Mesendoderm (in vitro differentiated cells): ENCODE results near the gene ARMC12.

ENCODE experiments used
- DNase-seq: peaks from one replicate; pipeline ENCODE4 v3.0.0; 2013
- H2AK5ac ChIP-seq: 2 replicates; pipeline ENCODE4 v1.6.1; 2013; ENCODE audit warnings: low read length, inconsistent platforms
- H2BK120ac ChIP-seq: 2 replicates; pipeline ENCODE4 v1.6.1; 2013; ENCODE audit warnings: low read depth, mild to moderate bottlenecking, low read length, moderate library complexity, mixed read lengths
- H2BK15ac ChIP-seq: replicated peaks from 2 replicates; pipeline ENCODE4 v1.6.1; 2013; ENCODE audit warnings: low read depth, mild to moderate bottlenecking, moderate library complexity
- H2BK5ac ChIP-seq: 2 replicates; pipeline ENCODE4 v1.6.1; 2013; ENCODE audit warnings: low read length, inconsistent platforms
- H3K18ac ChIP-seq: 2 replicates; pipeline ENCODE4 v1.6.1; 2013; ENCODE audit warnings: mild to moderate bottlenecking, low read length, mixed read lengths
- H3K23ac ChIP-seq: one replicate; pipeline ENCODE4 v1.6.1; 2013; ENCODE audit warnings: low read length
- H3K27ac ChIP-seq: 2 replicates; pipeline ENCODE4 v1.5.1; 2013; ENCODE audit warnings: low read depth, mild to moderate bottlenecking, inconsistent platforms, low read length, moderate library complexity
- H3K27me3 ChIP-seq: 2 replicates; pipeline ENCODE4 v1.6.1; 2013; ENCODE audit warnings: low read length, control low read depth, mild to moderate bottlenecking, inconsistent platforms; ENCODE audit not compliant: insufficient read depth, poor library complexity
- H3K36me3 ChIP-seq: 2 replicates; pipeline ENCODE4 v1.6.1; 2013; ENCODE audit warnings: low read length, inconsistent platforms; ENCODE audit not compliant: control insufficient read depth, insufficient read depth
- H3K4ac ChIP-seq: one replicate; pipeline ENCODE4 v1.6.1; 2013; ENCODE audit warnings: low read depth, mild to moderate bottlenecking, low read length, moderate library complexity
- H3K4me1 ChIP-seq: 2 replicates; pipeline ENCODE4 v1.6.1; 2013; ENCODE audit warnings: low read depth, low read length, inconsistent platforms; ENCODE audit not compliant: control insufficient read depth
- H3K4me2 ChIP-seq: 2 replicates; pipeline ENCODE4 v1.6.1; 2013; ENCODE audit warnings: low read length
- H3K4me3 ChIP-seq: 2 replicates; pipeline ENCODE4 v1.5.1; 2013; ENCODE audit warnings: mild to moderate bottlenecking, low read length
- H3K56ac ChIP-seq: one replicate; pipeline ENCODE4 v1.6.1; 2013; ENCODE audit warnings: low read length
- H3K79me1 ChIP-seq: 2 replicates; pipeline ENCODE4 v1.6.1; 2013; ENCODE audit warnings: low read length, inconsistent platforms
- H3K79me2 ChIP-seq: 2 replicates; pipeline ENCODE4 v1.6.1; 2013; ENCODE audit warnings: mild to moderate bottlenecking, low read length; ENCODE audit not compliant: control insufficient read depth, insufficient read depth
- H3K9ac ChIP-seq: 2 replicates; pipeline ENCODE4 v1.6.1; 2013; ENCODE audit warnings: low read length, inconsistent platforms
- H4K5ac ChIP-seq: one replicate; pipeline ENCODE4 v1.6.1; 2013; ENCODE audit warnings: low read length
- H4K8ac ChIP-seq: one replicate; pipeline ENCODE4 v1.6.1; 2013; ENCODE audit warnings: low read depth, mild to moderate bottlenecking, control low read depth, low read length, moderate library complexity
- WGBS: extraction: QIAGEN DNeasy Blood & Tissue Kit; methylation state at CpG from one replicate; pipeline ENCODE4 v1.1.7; 2013; ENCODE audit warnings: low lambda C conversion rate, missing lambda C conversion rate; ENCODE audit not compliant: insufficient coverage; ENCODE audit errors: extremely low coverage; 5-methylcytosine and 5-hydroxymethylcytosine counted together

ARMC12 gene

DNA sequence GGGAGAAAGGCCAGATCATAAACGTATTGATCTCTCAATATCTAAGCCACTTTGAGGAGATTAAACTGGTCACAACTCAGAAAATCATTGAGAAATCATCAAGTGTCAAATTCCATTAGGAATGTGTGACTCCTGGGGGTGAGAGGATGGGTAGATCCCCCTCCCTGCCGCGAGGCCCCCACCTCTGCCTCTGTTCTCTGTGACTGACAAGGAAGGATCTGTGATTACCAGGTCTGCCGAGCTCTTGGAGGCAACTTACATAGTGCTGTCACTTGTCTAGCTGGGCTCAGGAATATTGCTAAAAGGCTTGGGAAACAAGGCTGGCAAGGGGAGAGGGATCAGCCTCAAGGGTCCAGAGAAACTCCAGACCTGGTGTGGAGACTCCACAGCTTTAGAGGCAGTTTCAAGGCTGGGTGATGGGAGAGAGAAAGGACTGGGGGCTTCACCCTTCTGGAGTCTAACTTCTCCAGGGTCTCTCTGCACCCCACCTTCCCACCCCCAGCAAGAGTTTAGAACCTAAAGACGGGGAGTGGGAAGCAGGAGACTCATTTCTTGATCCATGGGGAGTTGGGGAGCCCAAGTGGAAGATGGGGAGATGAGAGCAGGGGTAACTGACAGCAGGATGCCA lies 11.6 kb upstream of the ARMC12 start:
- peak; percentile 49 for DNase-seq
- Histone ChIP-seq H3K4me3 (no peak overlapping the region), H3K27me3 (no peaks in the 10 kb centered on the region), H3K56ac (no peak overlapping the region), H3K27ac (no peak overlapping the region), H3K23ac (no peak overlapping the region), H2BK120ac (no peak overlapping the region), H2AK5ac (no peak overlapping the region), H3K9ac (no peak overlapping the region), H3K4ac (no peak overlapping the region), H3K4me1 (peaks cover 17% of the 10 kb centered on the region), H3K36me3 (no peaks in the 10 kb centered on the region), H4K8ac (no peak overlapping the region), H3K79me1 (no peaks in the 10 kb centered on the region), H3K18ac (no peak overlapping the region), H2BK5ac (no peak overlapping the region), H4K5ac (no peak overlapping the region), H3K79me2 (no peaks in the 10 kb centered on the region), H3K4me2 (no peak overlapping the region), H2BK15ac (no peak overlapping the region)
- WGBS = no CpG with 5 or more reads among the region's 5 CpGs

DNA sequence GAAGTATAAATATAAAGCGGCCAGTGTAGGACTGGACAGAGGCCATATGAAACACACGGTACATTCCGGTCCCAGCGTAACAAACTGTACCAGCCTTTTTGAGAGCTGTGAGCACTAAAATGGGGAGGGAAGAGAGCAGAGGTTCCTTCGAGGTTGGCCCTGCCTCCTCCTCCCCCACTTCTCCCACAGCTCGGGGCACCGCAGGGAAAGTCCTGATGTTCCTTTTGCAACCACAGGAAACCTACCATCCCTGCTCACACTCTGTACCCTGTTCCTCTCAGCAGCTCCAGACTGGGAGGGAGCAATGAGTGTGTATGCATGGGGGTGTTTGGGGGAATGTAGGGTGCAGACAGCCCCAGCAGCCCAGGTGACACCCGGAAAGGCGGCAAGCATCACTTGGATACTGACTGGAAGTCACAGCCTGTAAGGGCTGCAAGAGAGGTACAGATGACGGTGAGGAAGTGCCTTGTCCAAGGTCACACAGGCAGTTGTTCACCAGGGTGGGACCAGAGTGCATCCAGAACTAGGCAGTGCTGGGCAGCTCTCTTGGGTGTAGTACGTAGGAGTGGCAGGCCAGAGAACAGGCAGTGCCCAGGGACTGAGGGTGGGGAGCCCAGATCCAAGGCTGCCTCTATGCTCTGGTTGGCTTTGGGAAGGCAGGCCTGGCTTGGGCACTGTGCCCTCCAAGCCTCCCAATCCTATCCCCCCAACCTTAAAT lies 11.0 kb upstream of the ARMC12 start:
- Histone ChIP-seq H2AK5ac (peak overlapping the region; percentile 46), H3K27me3 (no peaks in the 10 kb centered on the region), H3K36me3 (no peaks in the 10 kb centered on the region), H3K56ac (peak overlapping the region; percentile 30), H2BK5ac (no peak overlapping the region), H3K9ac (peak overlapping the region; percentile 6), H3K79me1 (no peaks in the 10 kb centered on the region), H2BK120ac (no peak overlapping the region), H3K4me3 (no peak overlapping the region), H3K4me1 (peaks cover 14% of the 10 kb centered on the region), H3K4me2 (no peak overlapping the region), H4K8ac (no peak overlapping the region), H3K4ac (no peak overlapping the region), H3K27ac (no peak overlapping the region), H4K5ac (no peak overlapping the region), H3K23ac (no peak overlapping the region), H3K18ac (no peak overlapping the region), H3K79me2 (no peaks in the 10 kb centered on the region), H2BK15ac (no peak overlapping the region)
- DNase-seq = no peak
- no CpG with 5 or more reads among the region's 11 CpGs for WGBS

DNA sequence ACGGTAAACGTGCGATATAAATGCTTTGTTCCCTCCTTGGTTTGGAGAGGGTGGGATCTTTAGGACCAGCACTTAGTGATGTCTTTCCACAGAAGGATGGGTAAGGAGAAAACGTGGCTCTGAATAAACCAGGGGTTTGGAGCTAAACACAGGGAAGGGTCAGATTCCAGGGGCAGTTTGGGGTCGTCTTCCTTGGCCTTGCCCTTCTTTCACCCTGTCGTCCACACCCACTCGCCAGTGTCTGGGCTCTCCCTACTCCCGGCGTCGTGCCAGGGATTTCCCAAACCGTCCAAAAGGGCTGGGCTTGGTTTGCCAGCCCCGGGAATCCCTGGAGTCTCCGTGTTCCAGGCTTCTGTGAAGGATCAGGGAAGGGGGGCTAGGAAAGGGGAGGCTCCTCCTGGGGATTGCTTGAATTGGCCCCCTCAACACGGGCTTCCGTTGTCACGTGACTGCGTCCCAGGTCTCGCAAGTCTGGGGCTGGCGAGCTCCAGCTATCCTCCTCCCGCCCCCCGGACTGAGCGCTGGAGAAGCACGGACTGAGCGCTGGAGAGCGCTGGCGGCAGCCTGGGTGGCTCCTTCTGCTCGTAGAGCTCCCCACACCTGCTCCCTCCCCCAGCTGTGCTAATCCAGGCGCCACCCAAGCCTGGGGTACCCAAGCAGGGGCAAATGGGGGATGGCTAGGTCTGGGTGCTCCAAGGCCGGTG lies 9.4 kb upstream of the ARMC12 start:
- no peak overlapping the region for H3K23ac ChIP-seq
- peak overlapping the region; percentile 86 for H3K9ac ChIP-seq
- no peaks in the 10 kb centered on the region for H3K79me2 ChIP-seq
- no peak overlapping the region for H2AK5ac ChIP-seq
- no peak overlapping the region for H4K8ac ChIP-seq
- H3K4ac ChIP-seq = peak overlapping the region; percentile 24
- H3K18ac ChIP-seq = peak overlapping the region; percentile 52
- peak overlapping the region; percentile 8 for H4K5ac ChIP-seq
- peak overlapping the region; percentile 10 for H2BK15ac ChIP-seq
- peak overlapping the region; percentile 62 for H2BK5ac ChIP-seq
- peak overlapping the region; percentile 72 for H3K4me3 ChIP-seq
- H3K4me1 ChIP-seq = peaks cover 16% of the 10 kb centered on the region
- H2BK120ac ChIP-seq = peak overlapping the region; percentile 5
- peak overlapping the region; percentile 90 for H3K4me2 ChIP-seq
- no peaks in the 10 kb centered on the region for H3K79me1 ChIP-seq
- DNase-seq = peak; percentile 85
- H3K56ac ChIP-seq = peak overlapping the region; percentile 94
- WGBS = no CpG with 5 or more reads among the region's 29 CpGs
- no peak overlapping the region for H3K27ac ChIP-seq
- H3K36me3 ChIP-seq = no peaks in the 10 kb centered on the region
- no peaks in the 10 kb centered on the region for H3K27me3 ChIP-seq

DNA sequence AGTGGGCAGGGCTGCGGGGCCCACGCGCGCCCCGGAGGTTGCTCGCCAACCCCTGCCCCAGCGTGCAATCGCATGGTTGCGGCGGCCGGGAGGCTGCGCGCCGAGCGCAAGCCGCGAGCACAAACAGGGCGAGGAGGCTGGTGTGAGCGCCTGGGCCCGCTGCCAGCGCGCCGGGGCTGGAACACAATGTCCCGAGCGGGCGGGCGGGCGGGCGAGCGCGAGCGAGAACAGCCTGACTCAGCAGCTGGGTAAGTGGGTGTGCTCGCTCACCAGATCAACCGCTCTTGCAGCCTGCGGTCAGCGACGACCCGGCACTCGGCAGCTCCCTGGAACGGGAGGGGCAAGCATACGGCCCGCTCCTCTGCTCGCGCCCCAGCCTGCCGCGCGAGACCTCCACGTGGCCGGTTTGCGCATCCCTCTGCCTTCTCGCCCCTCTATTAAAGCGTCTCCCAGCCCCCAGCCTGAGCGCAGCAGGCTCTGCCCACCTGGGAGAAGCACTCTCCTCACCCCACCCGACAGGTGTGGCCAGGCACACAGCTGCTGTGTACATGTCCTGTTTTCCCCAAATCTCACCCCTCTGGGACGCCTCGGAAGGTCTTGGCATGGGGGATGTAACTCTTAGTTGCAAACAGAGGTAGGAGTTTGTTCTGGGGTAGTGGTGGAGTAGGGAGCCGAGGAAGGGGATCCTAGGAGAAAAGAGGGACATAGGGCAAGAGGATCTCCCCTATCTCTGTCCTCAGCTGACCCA lies 8.7 kb upstream of the ARMC12 start:
- Histone ChIP-seq H3K18ac (peak overlapping the region; percentile 52), H3K79me1 (no peaks in the 10 kb centered on the region), H3K4me3 (peak overlapping the region; percentile 72), H4K8ac (no peak overlapping the region), H3K79me2 (no peaks in the 10 kb centered on the region), H3K36me3 (no peaks in the 10 kb centered on the region), H2AK5ac (no peak overlapping the region), H3K4me1 (peaks cover 19% of the 10 kb centered on the region), H3K4me2 (peak overlapping the region; percentile 90), H2BK120ac (peak overlapping the region; percentile 5), H2BK15ac (no peak overlapping the region), H2BK5ac (peak overlapping the region; percentile 62), H3K4ac (peak overlapping the region; percentile 47), H3K9ac (peak overlapping the region; percentile 86), H3K27ac (no peak overlapping the region), H4K5ac (no peak overlapping the region), H3K23ac (peak overlapping the region; percentile 32), H3K27me3 (no peaks in the 10 kb centered on the region), H3K56ac (peak overlapping the region; percentile 94)
- no CpG with 5 or more reads among the region's 57 CpGs for WGBS
- peak; percentile 81 for DNase-seq

DNA sequence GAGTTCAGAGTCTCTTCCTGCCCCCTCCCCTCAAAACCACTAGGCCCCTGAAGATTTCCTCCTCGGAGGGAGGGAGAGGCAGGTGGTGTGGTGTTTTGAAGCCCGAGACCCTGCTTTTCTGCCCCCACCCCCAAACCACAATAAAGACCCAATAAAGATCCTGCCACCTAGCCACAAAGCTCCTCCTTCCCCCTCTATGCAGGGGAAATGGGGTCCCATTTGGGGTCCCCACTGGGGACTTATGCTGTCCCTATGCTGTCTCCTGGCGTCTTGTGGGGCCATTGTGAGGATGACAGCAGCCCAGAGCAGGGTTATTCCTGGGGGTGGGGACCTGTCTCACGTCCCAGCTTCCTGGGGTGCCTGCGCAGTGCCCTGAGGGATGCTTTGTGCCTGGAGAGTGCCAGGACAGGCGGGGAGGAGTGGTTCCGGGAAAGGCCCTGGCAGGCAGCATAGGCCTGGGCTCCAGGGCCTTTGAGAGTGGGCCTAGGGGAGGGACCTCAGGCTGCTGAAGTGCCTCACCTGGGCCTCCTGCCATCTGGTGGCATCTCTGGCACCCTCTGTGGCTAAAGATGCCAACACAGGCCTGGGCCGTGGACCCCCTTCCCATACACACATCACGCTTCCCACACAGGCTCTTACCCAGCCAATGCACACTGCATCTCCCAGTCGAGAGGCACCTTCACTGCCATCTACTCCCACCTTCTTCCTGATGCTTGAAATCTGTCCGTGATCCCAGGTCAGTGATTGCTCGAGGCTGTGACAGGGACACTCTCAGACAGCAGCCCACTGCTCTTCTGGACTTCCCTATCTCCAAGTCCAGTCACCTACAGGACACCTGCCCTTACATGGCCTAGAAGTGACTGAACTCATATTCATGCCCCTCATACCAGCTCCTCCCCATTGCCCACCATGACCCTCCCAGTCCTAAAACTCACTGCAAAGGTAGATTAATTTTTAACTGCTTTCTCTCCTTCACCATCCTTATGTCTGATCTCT lies 7.9 kb upstream of the ARMC12 start:
- H2BK5ac ChIP-seq = no peak overlapping the region
- H3K79me1 ChIP-seq = no peaks in the 10 kb centered on the region
- H3K27ac ChIP-seq = no peak overlapping the region
- H3K4me3 ChIP-seq = no peak overlapping the region
- no peaks in the 10 kb centered on the region for H3K27me3 ChIP-seq
- H3K4me1 ChIP-seq = peaks cover 19% of the 10 kb centered on the region
- no peak overlapping the region for H3K56ac ChIP-seq
- H2AK5ac ChIP-seq = no peak overlapping the region
- no peaks in the 10 kb centered on the region for H3K36me3 ChIP-seq
- H4K5ac ChIP-seq = no peak overlapping the region
- H4K8ac ChIP-seq = no peak overlapping the region
- H3K23ac ChIP-seq = no peak overlapping the region
- H3K9ac ChIP-seq = peak overlapping the region; percentile 55
- WGBS = no CpG with 5 or more reads among the region's 12 CpGs
- H3K4ac ChIP-seq = no peak overlapping the region
- no peaks in the 10 kb centered on the region for H3K79me2 ChIP-seq
- no peak overlapping the region for H3K18ac ChIP-seq
- no peak overlapping the region for H2BK15ac ChIP-seq
- H2BK120ac ChIP-seq = no peak overlapping the region
- peak overlapping the region; percentile 80 for H3K4me2 ChIP-seq
- peak; percentile 12 for DNase-seq
